Measurements from ENCODE around the gene UTY.

DNA sequence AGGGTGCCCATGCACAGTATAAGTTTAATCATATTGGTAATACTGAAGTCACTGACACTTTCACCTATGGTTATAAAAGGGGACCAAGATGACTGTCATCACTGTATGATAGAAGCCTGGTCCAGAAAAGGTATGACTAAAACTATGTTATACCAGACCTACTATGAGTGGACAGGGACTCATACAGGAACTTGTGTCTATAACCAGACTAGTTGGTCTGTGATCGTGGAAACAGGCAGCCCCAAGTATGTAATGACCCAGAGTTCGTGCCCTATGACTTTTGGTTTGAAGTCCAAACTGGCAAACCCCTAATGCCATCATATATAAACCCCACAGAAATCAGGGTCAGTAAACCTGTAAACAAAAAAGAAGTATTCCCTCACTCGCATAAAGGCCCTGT, 134.3 kb downstream of the UTY start:
- TF ChIP-seq, protein P1, sequence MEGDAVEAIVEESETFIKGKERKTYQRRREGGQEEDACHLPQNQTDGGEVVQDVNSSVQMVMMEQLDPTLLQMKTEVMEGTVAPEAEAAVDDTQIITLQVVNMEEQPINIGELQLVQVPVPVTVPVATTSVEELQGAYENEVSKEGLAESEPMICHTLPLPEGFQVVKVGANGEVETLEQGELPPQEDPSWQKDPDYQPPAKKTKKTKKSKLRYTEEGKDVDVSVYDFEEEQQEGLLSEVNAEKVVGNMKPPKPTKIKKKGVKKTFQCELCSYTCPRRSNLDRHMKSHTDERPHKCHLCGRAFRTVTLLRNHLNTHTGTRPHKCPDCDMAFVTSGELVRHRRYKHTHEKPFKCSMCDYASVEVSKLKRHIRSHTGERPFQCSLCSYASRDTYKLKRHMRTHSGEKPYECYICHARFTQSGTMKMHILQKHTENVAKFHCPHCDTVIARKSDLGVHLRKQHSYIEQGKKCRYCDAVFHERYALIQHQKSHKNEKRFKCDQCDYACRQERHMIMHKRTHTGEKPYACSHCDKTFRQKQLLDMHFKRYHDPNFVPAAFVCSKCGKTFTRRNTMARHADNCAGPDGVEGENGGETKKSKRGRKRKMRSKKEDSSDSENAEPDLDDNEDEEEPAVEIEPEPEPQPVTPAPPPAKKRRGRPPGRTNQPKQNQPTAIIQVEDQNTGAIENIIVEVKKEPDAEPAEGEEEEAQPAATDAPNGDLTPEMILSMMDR (IDR thresholded peaks at IDR 0.05): no peak
- no peak for TF ChIP-seq POLR2A (IDR thresholded peaks at IDR 0.05)
